ENCODE data around the gene EXOC3. TPM values are rescaled to one million over a fixed set of nuclear protein-coding genes. Genes with fewer than 3 reads are reported as not detected.

The EXOC3 gene
- total RNA-seq, 1 donor: 32.4 TPM

DNA sequence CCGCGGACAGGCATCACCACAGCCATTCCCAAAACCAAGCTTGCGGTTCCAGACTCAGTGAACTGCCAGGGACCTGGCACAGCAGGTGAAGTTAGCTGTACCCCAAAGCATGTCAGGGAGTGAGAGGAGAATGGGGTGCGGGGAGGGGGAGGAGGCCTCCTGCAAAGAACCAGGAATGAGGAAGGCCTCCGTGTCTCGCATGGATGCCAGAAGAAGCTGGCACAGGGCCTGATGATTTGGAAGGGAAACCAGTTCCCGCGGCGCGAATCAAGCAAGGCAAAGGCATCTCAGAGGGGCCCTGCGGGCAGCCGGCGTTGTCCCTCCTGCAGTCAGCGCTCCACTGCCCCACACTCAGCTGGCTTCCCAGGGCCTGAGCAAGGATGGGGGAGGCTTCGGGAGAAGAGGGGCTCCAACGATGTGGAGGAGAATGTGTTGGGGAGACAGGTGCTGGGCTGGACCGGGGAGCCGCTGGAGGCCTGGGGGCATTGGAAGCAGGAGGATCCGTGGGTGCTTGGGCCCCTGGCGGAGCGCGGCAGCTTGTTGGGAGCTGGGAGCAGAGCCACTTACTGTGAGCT lies 66.7 kb downstream of the EXOC3 start:
- no peak overlapping the region for H3K4me3 ChIP-seq (ENCODE audit: low read depth, low read length)
- TF ChIP-seq, protein P1, sequence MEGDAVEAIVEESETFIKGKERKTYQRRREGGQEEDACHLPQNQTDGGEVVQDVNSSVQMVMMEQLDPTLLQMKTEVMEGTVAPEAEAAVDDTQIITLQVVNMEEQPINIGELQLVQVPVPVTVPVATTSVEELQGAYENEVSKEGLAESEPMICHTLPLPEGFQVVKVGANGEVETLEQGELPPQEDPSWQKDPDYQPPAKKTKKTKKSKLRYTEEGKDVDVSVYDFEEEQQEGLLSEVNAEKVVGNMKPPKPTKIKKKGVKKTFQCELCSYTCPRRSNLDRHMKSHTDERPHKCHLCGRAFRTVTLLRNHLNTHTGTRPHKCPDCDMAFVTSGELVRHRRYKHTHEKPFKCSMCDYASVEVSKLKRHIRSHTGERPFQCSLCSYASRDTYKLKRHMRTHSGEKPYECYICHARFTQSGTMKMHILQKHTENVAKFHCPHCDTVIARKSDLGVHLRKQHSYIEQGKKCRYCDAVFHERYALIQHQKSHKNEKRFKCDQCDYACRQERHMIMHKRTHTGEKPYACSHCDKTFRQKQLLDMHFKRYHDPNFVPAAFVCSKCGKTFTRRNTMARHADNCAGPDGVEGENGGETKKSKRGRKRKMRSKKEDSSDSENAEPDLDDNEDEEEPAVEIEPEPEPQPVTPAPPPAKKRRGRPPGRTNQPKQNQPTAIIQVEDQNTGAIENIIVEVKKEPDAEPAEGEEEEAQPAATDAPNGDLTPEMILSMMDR (IDR thresholded peaks at IDR 0.05; ENCODE audit: insufficient read depth, low read depth, low read length): no peak
- no peak for DNase-seq (ENCODE audit: low read depth)

GRCh38 chr5:510521-510920 lies 67.5 kb downstream of the EXOC3 start:
- H3K4me3 ChIP-seq (ENCODE audit: low read depth, low read length): no peak overlapping the region
- TF ChIP-seq, protein P1 (IDR thresholded peaks at IDR 0.05; ENCODE audit: insufficient read depth, low read depth, low read length): no peak
- DNase-seq (ENCODE audit: low read depth): no peak

DNA sequence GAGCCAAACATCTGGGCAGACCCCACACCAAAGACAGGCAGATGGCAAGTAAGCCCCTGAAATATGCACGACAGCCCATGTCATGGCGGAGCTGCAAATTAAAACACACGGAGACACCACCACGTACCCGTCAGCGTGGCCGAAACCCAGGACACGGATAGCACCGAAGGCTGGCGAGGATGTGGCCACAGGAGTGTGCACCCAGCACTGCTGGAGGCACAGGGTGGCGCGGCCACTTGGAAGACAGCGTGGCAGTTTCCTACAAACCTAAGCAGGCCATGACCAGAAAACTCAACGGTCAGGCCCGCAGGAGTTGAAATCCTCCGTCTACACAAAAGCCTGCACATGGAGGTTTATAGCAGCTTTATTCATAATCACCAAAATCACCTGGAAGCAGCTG lies 68.5 kb downstream of the EXOC3 start:
- TF ChIP-seq, protein P1 (IDR thresholded peaks at IDR 0.05; ENCODE audit: insufficient read depth, low read depth, low read length): no peak
- DNase-seq (ENCODE audit: low read depth): no peak
- H3K4me3 ChIP-seq (ENCODE audit: low read depth, low read length): no peak overlapping the region

GRCh38 chr5:513216-514100 lies 70.5 kb downstream of the EXOC3 start:
- no peak overlapping the region for H3K4me3 ChIP-seq (ENCODE audit: low read depth, low read length)
- DNase-seq (ENCODE audit: low read depth): no peak
- TF ChIP-seq, protein P1 (IDR thresholded peaks at IDR 0.05; ENCODE audit: insufficient read depth, low read depth, low read length): no peak

DNA sequence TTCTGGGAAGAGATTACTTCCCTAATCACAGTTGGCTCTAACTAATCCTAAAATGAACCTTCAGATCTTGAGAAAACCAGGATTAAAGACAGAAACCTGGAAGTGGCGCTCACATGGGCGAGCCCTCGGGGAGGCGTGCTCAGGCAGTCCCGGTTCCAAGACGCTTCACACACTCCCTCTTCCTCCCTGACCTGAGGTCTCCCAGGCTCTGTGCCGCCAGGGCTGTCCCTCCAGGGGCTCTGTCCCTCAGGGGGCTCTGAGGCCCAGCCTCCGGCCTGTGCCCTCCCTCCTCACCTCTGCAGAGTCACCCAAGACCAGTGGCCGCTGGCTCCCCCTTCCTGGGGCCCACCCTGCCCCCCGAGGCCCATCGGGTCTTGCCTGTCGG lies 71.1 kb downstream of the EXOC3 start:
- no peak for DNase-seq (ENCODE audit: low read depth)
- TF ChIP-seq, protein P1 (IDR thresholded peaks at IDR 0.05; ENCODE audit: insufficient read depth, low read depth, low read length): no peak
- H3K4me3 ChIP-seq (ENCODE audit: low read depth, low read length): no peak overlapping the region

DNA sequence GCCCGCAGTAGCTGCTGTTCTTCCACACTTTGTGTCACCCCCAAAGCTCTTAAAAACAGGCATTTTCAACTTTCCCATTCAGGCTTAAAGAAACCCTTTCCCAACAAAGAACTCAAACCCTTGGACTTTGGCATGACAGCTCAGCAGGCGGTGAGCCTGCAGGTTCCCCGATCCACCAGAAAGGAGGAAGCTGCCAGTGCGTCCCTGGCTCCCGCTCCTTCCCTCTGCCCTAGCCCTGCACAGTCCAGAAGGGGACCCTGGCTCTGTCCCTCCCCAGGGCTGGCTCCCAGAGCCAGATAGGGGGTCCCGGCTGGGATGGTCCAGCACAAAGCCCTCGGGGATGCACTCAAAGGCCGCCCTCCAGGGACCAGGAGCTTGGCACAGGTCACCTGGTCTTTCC lies 71.7 kb downstream of the EXOC3 start:
- TF ChIP-seq, protein P1 (IDR thresholded peaks at IDR 0.05; ENCODE audit: insufficient read depth, low read depth, low read length): no peak
- DNase-seq (ENCODE audit: low read depth): no peak

More for the DNA sequence above, 71.7 kb downstream of the EXOC3 start:
- H3K4me3 ChIP-seq (ENCODE audit: low read depth, low read length): no peak overlapping the region
